NB4 (cell line): ENCODE data around the gene CHST8.

Source experiments
- MAX ChIP-seq: IDR thresholded peaks from 2 replicates; pipeline ENCODE4 v1.6.1; 2011; ENCODE audit warnings: low read depth, low read length
- TF ChIP-seq, protein P1 (sequence below): IDR thresholded peaks from one replicate; pipeline ENCODE4 v1.5.1; 2012; ENCODE audit warnings: low read depth, low read length

DNA sequence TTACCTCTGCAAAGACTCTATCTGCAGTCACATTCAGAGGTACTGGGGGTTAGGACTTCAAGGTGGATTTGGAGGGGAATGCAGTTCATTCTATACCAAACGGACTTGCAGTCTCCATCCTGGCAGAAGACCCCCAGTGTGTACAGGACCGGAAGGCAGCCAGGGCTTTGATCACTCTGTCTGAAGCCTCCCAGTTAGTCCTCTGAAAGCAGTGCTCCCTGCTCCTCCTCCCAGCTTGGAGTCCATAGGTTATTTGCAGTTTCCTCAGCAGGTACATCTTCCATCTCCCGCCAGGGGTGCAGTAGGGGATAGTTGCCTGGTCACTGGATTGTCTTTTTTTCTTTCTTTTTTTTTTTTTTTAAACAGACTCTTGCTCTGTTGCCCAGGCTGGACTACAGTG is 96.1 kb downstream of the CHST8 start:
- TF ChIP-seq, protein P1, sequence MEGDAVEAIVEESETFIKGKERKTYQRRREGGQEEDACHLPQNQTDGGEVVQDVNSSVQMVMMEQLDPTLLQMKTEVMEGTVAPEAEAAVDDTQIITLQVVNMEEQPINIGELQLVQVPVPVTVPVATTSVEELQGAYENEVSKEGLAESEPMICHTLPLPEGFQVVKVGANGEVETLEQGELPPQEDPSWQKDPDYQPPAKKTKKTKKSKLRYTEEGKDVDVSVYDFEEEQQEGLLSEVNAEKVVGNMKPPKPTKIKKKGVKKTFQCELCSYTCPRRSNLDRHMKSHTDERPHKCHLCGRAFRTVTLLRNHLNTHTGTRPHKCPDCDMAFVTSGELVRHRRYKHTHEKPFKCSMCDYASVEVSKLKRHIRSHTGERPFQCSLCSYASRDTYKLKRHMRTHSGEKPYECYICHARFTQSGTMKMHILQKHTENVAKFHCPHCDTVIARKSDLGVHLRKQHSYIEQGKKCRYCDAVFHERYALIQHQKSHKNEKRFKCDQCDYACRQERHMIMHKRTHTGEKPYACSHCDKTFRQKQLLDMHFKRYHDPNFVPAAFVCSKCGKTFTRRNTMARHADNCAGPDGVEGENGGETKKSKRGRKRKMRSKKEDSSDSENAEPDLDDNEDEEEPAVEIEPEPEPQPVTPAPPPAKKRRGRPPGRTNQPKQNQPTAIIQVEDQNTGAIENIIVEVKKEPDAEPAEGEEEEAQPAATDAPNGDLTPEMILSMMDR = no peak
- no peak for TF ChIP-seq MAX
